Left ventricle myocardium inferior (tissue), 1 donor: ENCODE data around the gene KLHL29. TPM values are rescaled to one million over a fixed set of nuclear protein-coding genes. Genes with fewer than 3 reads are reported as not detected.
A peak's percentile ranks its signal among the peaks of the same experiment; 100 is the strongest.

ENCODE experiments used
- DNase-seq: peaks from one replicate; pipeline ENCODE4 v3.0.0-alpha.2; 2020
- H3K27ac ChIP-seq: fragments of 200-600 bp; replicated peaks from 2 replicates; pipeline ENCODE4 v1.8.0; 2021
- H3K27me3 ChIP-seq: fragments of 200-600 bp; 2 replicates; pipeline ENCODE4 v1.8.0; 2021; ENCODE audit warnings: low read depth
- H3K36me3 ChIP-seq: fragments of 200-600 bp; 2 replicates; pipeline ENCODE4 v1.8.0; 2021
- H3K4me1 ChIP-seq: fragments of 200-600 bp; 2 replicates; pipeline ENCODE4 v1.8.0; 2021
- H3K4me3 ChIP-seq: fragments of 200-600 bp; 2 replicates; pipeline ENCODE4 v1.8.0; 2021; ENCODE audit warnings: mild to moderate bottlenecking, moderate library complexity
- H3K9me3 ChIP-seq: fragments of 200-600 bp; replicated peaks from 2 replicates; pipeline ENCODE4 v1.8.0; 2021
- intact Hi-C: fragments of 100-400 bp; cut with micrococcal nuclease; formaldehyde crosslinking; loops from one replicate; pipeline ENCODE4 v1.11.0; 2022
- total RNA-seq: library from RNA; stranded (reverse); fragmentation: NEBNext Ultra II Directional; extraction: Animal tissue kit (Norgen Biotek cat#: 25700); gene quantifications from one replicate; pipeline ENCODE4 v1.2.1, GENCODE V29; 2021
- TF ChIP-seq, protein P1 (sequence below): fragments of 200-600 bp; IDR thresholded peaks from 2 replicates; pipeline ENCODE4 v1.8.0; 2021; ENCODE audit warnings: antibody characterized with exemption, mild to moderate bottlenecking, borderline replicate concordance
- donor health status: DM: no; HTN: yes; CAD: no; lungs with severe emphysema.

Gene KLHL29
- total RNA-seq, 1 donor from 2014 or later, result 1.1 TPM

DNA sequence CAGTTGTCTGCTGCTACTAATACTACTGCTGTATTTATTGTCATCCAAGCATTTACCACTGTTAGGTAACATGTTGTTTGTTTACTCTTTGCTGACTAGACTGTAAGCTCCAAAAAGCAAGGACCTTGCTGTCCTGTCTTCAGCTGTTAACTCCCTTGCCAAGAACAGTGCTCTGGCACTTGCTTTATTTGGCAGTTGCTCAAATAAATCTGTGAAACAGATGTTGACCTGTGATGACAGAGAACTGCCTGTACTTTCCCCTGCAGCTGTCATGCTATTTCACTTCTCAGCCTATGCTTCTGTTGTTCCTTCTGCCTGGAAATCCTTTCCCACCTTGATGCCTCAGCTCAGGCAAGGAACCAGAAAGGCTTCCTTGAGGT lies 360.7 kb downstream of the KLHL29 start:
- TF ChIP-seq, protein P1, sequence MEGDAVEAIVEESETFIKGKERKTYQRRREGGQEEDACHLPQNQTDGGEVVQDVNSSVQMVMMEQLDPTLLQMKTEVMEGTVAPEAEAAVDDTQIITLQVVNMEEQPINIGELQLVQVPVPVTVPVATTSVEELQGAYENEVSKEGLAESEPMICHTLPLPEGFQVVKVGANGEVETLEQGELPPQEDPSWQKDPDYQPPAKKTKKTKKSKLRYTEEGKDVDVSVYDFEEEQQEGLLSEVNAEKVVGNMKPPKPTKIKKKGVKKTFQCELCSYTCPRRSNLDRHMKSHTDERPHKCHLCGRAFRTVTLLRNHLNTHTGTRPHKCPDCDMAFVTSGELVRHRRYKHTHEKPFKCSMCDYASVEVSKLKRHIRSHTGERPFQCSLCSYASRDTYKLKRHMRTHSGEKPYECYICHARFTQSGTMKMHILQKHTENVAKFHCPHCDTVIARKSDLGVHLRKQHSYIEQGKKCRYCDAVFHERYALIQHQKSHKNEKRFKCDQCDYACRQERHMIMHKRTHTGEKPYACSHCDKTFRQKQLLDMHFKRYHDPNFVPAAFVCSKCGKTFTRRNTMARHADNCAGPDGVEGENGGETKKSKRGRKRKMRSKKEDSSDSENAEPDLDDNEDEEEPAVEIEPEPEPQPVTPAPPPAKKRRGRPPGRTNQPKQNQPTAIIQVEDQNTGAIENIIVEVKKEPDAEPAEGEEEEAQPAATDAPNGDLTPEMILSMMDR, result no peak
- Histone ChIP-seq H3K27me3 (no peaks in the 10 kb centered on the region), H3K4me1 (peaks cover 17% of the 10 kb centered on the region), H3K27ac (peak overlapping the region; percentile 84), H3K36me3 (peaks cover 7% of the 10 kb centered on the region), H3K4me3 (no peak overlapping the region), H3K9me3 (no peaks in the 10 kb centered on the region)
- DNase-seq, result no peak
- intact Hi-C loops, result no loop called here

DNA sequence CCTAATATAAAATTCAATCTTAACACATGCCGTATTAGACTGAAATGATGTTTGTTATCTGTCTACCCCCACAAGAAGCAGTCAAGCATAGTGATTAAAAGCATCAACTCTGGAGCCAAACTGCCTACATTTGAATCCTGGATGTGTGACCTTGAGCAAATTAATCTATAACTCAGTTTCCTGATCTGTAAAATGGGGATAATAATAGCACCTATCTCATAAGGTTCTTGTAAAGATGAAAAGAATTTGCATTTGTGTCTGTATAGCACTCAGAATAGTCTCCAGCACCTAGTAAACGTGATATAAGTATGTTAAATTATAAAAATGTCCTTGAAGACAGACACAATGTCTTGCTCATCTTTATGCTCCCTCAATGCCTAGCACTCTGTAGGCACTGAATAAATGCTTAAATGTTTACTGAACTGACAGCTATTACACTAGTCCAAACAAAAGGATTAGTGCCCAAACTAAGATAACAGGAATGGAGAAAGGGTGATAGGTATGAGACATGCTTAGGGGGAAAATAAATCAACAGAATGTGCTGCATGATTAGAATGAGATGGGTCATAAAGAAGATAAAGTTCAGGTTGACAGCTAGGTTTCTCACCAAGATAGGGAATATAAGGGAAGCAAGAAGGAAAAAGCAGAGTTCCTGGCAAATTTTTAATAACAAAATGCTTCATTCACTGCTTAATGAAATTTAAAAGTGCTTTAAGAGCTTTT lies 361.3 kb downstream of the KLHL29 start:
- peaks cover 17% of the 10 kb centered on the region for H3K4me1 ChIP-seq
- intact Hi-C loops, result no loop called here
- no peak for DNase-seq
- TF ChIP-seq, protein P1, result no peak
- peak overlapping the region; percentile 84 for H3K27ac ChIP-seq
- H3K9me3 ChIP-seq, result no peaks in the 10 kb centered on the region
- H3K4me3 ChIP-seq, result no peak overlapping the region
- H3K27me3 ChIP-seq, result no peaks in the 10 kb centered on the region
- H3K36me3 ChIP-seq, result peaks cover 11% of the 10 kb centered on the region

DNA sequence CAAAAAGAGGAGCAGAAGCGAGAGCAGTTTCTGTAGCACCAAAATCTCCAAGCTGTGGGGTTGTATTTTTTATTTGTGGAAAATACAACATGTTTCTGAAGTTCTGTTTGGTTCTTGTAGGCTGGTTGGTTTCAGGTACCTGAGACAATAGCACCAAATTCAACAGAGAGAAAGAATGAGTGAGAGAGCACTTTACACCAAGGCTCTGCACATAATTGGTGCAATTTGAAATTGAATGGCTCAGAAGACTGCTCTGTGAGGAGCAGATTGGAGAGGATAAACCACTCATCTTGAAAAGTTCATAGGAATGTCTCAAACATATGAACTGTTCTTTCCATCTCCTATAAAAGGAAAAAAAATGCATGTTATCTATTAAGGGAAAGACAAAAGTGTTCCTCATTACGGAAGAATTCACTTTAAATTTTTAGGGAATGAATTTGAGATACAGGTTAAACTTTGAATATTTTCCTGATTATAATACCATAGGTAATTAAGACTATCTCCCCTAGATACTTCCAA lies 366.8 kb downstream of the KLHL29 start:
- no peak overlapping the region for H3K27ac ChIP-seq
- no peak overlapping the region for H3K4me3 ChIP-seq
- DNase-seq, result no peak
- TF ChIP-seq, protein P1, result no peak
- intact Hi-C loops, result no loop called here
- H3K4me1 ChIP-seq, result peaks cover 14% of the 10 kb centered on the region
- no peaks in the 10 kb centered on the region for H3K27me3 ChIP-seq
- peaks cover 36% of the 10 kb centered on the region for H3K36me3 ChIP-seq
- H3K9me3 ChIP-seq, result no peaks in the 10 kb centered on the region

DNA sequence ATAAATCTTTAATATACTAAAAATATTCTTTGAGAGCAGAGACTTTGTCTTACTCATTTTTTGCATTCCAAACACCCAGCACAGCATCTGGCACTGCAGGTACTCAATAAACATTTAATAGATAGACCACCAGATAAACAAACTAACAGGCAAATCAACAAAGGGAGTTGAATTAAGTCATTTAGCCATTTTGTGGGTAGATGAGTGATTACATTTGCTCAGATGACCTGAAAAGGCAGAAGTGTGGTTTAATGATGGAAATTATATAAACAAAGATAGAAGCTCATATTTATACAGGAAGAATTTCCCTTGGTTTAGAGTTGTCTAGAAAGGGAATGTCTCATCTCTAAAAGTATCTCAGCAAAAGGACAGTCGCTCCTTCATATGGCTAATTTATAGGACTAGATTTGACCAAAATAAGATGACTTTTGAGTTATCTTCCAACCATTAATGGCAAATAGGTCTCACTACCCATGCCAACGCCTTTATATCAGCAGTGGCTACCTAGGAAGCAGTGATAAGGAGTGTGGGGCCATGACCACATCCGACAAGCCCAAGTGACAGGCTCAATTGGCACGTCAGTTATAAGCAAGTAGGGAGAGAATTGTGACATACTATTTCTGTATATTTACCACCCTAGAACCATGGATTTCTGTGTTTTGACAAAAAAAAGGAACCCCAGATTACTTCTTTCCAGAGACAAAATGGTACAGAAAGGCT lies 368.5 kb downstream of the KLHL29 start:
- intact Hi-C loops, result no loop called here
- TF ChIP-seq, protein P1, result no peak
- no peak for DNase-seq

DNA sequence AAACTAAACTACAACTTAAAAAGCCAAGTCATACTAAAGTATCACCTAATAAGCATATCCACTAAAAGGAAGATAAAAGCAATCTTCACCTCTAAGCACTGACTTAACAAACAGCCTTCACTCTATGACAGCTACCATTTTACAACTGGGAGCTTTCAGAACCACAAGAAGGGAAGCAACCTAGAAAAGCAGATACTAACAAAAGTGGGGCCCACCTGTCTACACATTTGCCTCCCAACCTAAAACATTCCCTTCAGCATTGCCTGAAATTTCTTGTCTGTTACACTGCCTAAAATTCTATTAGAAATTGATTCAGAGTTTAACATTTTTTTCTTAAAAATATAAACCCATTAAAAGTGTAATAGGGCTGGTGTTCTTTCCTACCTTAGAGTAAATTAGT lies 370.0 kb downstream of the KLHL29 start:
- Histone ChIP-seq H3K9me3 (no peaks in the 10 kb centered on the region), H3K4me1 (peaks cover 13% of the 10 kb centered on the region), H3K27me3 (no peaks in the 10 kb centered on the region), H3K36me3 (peaks cover 43% of the 10 kb centered on the region), H3K4me3 (no peak overlapping the region), H3K27ac (no peak overlapping the region)
- no peak for DNase-seq
- intact Hi-C loops, result no loop called here
- TF ChIP-seq, protein P1, result no peak

More for the DNA sequence above, 368.5 kb downstream of the KLHL29 start:
- Histone ChIP-seq H3K4me3 (no peak overlapping the region), H3K9me3 (no peaks in the 10 kb centered on the region), H3K4me1 (peaks cover 13% of the 10 kb centered on the region), H3K36me3 (peaks cover 43% of the 10 kb centered on the region), H3K27ac (no peak overlapping the region), H3K27me3 (no peaks in the 10 kb centered on the region)
